ENCODE measurements around the gene DPP9.

DPP9 gene

DNA sequence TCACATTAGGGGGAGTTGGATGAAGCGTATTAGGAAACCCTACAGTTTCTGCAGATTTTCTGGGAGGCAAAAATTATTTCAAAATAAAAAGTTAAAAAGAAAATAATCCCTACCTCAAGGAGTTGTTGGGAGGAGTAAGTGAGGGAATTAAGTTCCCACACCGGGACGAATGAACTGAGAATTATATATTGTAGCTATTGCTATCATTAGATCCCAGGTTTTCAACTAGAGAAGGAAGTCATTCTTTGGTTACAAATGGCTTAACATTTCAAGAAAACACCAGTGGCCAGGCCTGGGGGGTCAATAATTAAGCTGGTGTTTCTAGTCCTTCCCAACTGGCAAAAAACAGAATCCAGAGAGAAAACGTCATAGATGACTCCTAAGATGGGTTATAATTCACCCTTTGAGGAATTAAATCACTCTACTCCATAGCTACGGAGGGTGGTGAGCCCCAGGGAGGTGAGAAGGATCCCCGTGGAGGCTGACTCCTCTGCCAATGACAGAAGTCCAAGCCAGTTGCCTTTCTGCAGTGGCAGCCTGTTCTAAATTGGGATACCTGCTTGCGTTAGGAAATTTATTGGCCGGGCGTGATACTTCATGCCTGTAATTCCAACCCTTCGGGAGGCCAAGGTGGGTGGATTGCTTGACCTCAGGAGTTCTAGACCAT lies 52.3 kb downstream of the DPP9 start:
- Histone ChIP-seq H3K36me3 (ENCODE audit: control insufficient read depth in 2 of 2, insufficient read depth in 2 of 2, low read length in 2 of 2) (peaks cover 10 to 14% of the 10 kb centered on the region in 2 donors), H3K4me3 (ENCODE audit: low read length in 2 of 2) (no peak overlapping the region), H3K9me3 (ENCODE audit: control insufficient read depth in 2 of 2, low read length in 2 of 2) (no peaks in the 10 kb centered on the region), H3K9ac (ENCODE audit: low read length in 2 of 2) (no peak overlapping the region), H3K4me1 (ENCODE audit: control insufficient read depth, insufficient read depth, low read length) (peaks cover 20% of the 10 kb centered on the region), H3K27me3 (ENCODE audit: control insufficient read depth in 1 of 2, insufficient read depth in 2 of 2, low read length in 2 of 2) (no peaks in the 10 kb centered on the region), H3K27ac (ENCODE audit: low read length) (peak overlapping the region; percentile 41)

DNA sequence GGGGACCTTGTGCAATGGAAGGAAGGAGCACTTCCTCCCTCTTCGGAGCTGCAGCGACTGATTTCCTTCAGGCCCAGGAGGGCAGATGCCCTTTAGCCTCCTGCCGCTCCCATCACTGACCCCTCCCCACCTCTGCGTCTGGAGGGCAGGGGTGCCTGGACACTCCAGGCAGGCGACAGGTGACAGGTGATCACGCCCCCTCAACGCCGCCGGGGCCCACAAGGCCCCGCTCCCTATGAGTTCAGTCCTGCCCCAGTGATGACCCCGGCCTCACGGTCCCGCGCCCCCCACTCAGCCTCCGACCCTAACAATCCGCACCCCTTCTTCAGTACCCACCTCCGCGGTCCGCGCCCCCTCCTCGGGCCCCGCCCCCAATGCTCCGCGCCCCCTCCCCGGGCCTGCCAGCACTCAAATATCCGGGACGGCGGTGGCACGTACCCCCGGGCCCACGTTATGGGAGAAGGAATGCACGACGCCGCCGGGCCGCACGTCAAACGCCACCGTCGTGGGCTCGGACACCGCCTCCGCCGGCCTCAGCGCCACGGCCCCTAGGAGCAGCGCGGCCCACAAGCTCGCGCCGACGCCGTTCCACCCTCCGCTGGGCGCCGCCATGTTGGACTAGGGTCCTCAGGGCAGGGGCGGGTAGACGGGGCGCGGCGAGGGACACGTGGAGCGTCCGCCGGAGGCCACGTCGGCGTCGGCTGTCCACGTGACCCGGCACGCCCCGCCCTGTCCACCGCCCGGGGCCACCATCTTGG lies 53.7 kb downstream of the DPP9 start, which contains the start of gene MYDGF:
TSS of gene MYDGF (minus strand) at position 620 of the 758 bp plus-strand sequence. CDS start at position 612, 8 bp downstream.
- no peaks in the 10 kb centered on the region for H3K9me3 ChIP-seq (ENCODE audit: control insufficient read depth in 2 of 2, low read length in 2 of 2)
- peak within 1 kb of the TSS; percentile 89 to 93 for H3K4me3 ChIP-seq (ENCODE audit: low read length in 2 of 2)
- peaks cover 20% of the 10 kb centered on the region for H3K4me1 ChIP-seq (ENCODE audit: control insufficient read depth, insufficient read depth, low read length)
- peaks cover 11 to 18% of the 10 kb centered on the region in 2 donors for H3K36me3 ChIP-seq (ENCODE audit: control insufficient read depth in 2 of 2, insufficient read depth in 2 of 2, low read length in 2 of 2)
- H3K9ac ChIP-seq (ENCODE audit: low read length in 2 of 2): peak within 1 kb of the TSS; percentile 78 to 88
- no peaks in the 10 kb centered on the region for H3K27me3 ChIP-seq (ENCODE audit: control insufficient read depth in 1 of 2, insufficient read depth in 2 of 2, low read length in 2 of 2)
- peak within 1 kb of the TSS; percentile 41 for H3K27ac ChIP-seq (ENCODE audit: low read length)

DNA sequence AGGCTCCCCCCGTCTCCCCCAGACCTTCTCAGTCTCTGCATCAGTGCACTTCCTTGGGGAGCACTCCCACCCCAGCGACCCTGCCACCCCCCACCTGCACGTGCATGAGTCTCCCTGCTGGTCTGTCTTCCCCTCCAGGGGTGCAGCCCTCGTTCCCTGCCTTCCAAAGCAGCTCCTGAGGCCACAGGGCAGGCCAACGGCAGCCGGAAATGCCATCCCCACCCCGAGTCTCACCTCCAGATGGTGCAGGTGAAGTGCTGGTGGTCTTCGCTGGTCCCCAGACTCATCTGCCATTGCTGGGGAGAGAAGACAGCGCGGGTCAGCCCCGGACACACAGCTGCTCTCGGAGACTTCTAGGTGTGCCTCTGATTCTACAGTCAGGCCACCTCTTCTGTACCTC lies 59.0 kb downstream of the DPP9 start:
- H3K27me3 ChIP-seq (ENCODE audit: control insufficient read depth in 1 of 2, insufficient read depth in 2 of 2, low read length in 2 of 2): no peaks in the 10 kb centered on the region
- no peaks in the 10 kb centered on the region for H3K9me3 ChIP-seq (ENCODE audit: control insufficient read depth in 2 of 2, low read length in 2 of 2)
- no peak overlapping the region for H3K27ac ChIP-seq (ENCODE audit: low read length)
- no peak overlapping the region for H3K9ac ChIP-seq (ENCODE audit: low read length in 2 of 2)
- H3K36me3 ChIP-seq (ENCODE audit: control insufficient read depth in 2 of 2, insufficient read depth in 2 of 2, low read length in 2 of 2): peaks cover 24 to 36% of the 10 kb centered on the region in 2 donors
- no peak overlapping the region for H3K4me3 ChIP-seq (ENCODE audit: low read length in 2 of 2)
- peaks cover 24% of the 10 kb centered on the region for H3K4me1 ChIP-seq (ENCODE audit: control insufficient read depth, insufficient read depth, low read length)

- Histone ChIP-seq H3K9ac (ENCODE audit: low read length in 2 of 2) (no peak overlapping the region), H3K27me3 (ENCODE audit: control insufficient read depth in 1 of 2, insufficient read depth in 2 of 2, low read length in 2 of 2) (no peaks in the 10 kb centered on the region), H3K4me3 (ENCODE audit: low read length in 2 of 2) (no peak overlapping the region), H3K9me3 (ENCODE audit: control insufficient read depth in 2 of 2, low read length in 2 of 2) (peaks cover 2 to 7% of the 10 kb centered on the region in 2 donors), H3K27ac (ENCODE audit: low read length) (no peak overlapping the region), H3K36me3 (ENCODE audit: control insufficient read depth in 2 of 2, insufficient read depth in 2 of 2, low read length in 2 of 2) (peaks cover 30 to 43% of the 10 kb centered on the region in 2 donors), H3K4me1 (ENCODE audit: control insufficient read depth, insufficient read depth, low read length) (peaks cover 9% of the 10 kb centered on the region)
These were observed 60.8 kb downstream of the DPP9 start for GRCh38 chr19:4662812-4663211.

DNA sequence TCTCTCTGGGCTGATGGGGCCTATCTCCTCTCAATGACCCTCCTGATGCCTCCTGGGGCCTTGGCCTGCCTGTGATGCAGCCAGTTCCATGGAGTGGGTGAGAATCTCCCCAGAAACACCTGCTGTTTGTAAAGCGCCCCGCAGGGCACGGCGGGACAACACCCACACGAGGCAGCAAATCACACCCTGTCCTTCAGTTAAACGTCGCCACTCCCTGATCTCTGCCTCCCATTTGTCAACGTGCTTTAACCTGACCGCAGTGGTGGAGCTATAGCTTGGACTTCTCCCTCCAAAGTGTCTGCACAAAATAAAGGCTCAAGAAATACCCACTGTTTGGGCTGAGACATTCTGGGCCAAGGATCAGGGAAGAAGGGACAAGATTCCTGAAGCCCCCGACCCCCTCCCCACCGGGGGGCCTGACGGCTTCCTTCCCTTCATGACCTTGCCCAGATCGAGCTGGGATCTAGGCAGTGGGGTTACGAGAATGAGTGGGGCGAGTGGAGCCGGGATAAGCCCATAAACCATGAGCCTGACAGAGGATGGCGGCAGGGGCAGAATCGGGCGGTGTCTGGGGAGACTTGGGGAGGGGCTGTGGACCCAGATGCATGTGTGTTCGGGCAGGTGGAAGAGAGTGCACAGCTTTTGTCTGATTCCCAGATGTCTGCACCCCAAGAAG lies 61.5 kb downstream of the DPP9 start:
- Histone ChIP-seq H3K9me3 (ENCODE audit: control insufficient read depth in 2 of 2, low read length in 2 of 2) (peaks cover 2 to 8% of the 10 kb centered on the region in 2 donors), H3K36me3 (ENCODE audit: control insufficient read depth in 2 of 2, insufficient read depth in 2 of 2, low read length in 2 of 2) (peaks cover 33 to 49% of the 10 kb centered on the region in 2 donors), H3K4me1 (ENCODE audit: control insufficient read depth, insufficient read depth, low read length) (peaks cover 9% of the 10 kb centered on the region), H3K27ac (ENCODE audit: low read length) (no peak overlapping the region), H3K27me3 (ENCODE audit: control insufficient read depth in 1 of 2, insufficient read depth in 2 of 2, low read length in 2 of 2) (no peaks in the 10 kb centered on the region), H3K4me3 (ENCODE audit: low read length in 2 of 2) (no peak overlapping the region), H3K9ac (ENCODE audit: low read length in 2 of 2) (no peak overlapping the region)

GRCh38 chr19:4660993-4661392 lies 62.6 kb downstream of the DPP9 start:
- peaks cover 9% of the 10 kb centered on the region for H3K4me1 ChIP-seq (ENCODE audit: control insufficient read depth, insufficient read depth, low read length)
- H3K9me3 ChIP-seq (ENCODE audit: control insufficient read depth in 2 of 2, low read length in 2 of 2): peaks cover 2 to 8% of the 10 kb centered on the region in 2 donors
- no peak overlapping the region for H3K4me3 ChIP-seq (ENCODE audit: low read length in 2 of 2)
- H3K27ac ChIP-seq (ENCODE audit: low read length): no peak overlapping the region
- no peaks in the 10 kb centered on the region for H3K27me3 ChIP-seq (ENCODE audit: control insufficient read depth in 1 of 2, insufficient read depth in 2 of 2, low read length in 2 of 2)
- H3K36me3 ChIP-seq (ENCODE audit: control insufficient read depth in 2 of 2, insufficient read depth in 2 of 2, low read length in 2 of 2): peaks cover 29 to 48% of the 10 kb centered on the region in 2 donors
- H3K9ac ChIP-seq (ENCODE audit: low read length in 2 of 2): no peak overlapping the region

- H3K9me3 ChIP-seq (ENCODE audit: control insufficient read depth in 2 of 2, low read length in 2 of 2): peaks cover 2 to 8% of the 10 kb centered on the region in 2 donors
- peaks cover 9% of the 10 kb centered on the region for H3K4me1 ChIP-seq (ENCODE audit: control insufficient read depth, insufficient read depth, low read length)
- H3K9ac ChIP-seq (ENCODE audit: low read length in 2 of 2): no peak overlapping the region
- H3K27me3 ChIP-seq (ENCODE audit: control insufficient read depth in 1 of 2, insufficient read depth in 2 of 2, low read length in 2 of 2): no peaks in the 10 kb centered on the region
- H3K27ac ChIP-seq (ENCODE audit: low read length): no peak overlapping the region
- no peak overlapping the region for H3K4me3 ChIP-seq (ENCODE audit: low read length in 2 of 2)
- H3K36me3 ChIP-seq (ENCODE audit: control insufficient read depth in 2 of 2, insufficient read depth in 2 of 2, low read length in 2 of 2): peaks cover 29 to 48% of the 10 kb centered on the region in 2 donors
These were observed 63.4 kb downstream of the DPP9 start for GRCh38 chr19:4660181-4660791.

GRCh38 chr19:4657835-4658234 lies 65.8 kb downstream of the DPP9 start:
- Histone ChIP-seq H3K4me1 (ENCODE audit: control insufficient read depth, insufficient read depth, low read length) (peaks cover 2% of the 10 kb centered on the region), H3K27me3 (ENCODE audit: control insufficient read depth in 1 of 2, insufficient read depth in 2 of 2, low read length in 2 of 2) (no peaks in the 10 kb centered on the region), H3K9ac (ENCODE audit: low read length in 2 of 2) (no peak overlapping the region), H3K36me3 (ENCODE audit: control insufficient read depth in 2 of 2, insufficient read depth in 2 of 2, low read length in 2 of 2) (peaks cover 31 to 50% of the 10 kb centered on the region in 2 donors), H3K9me3 (ENCODE audit: control insufficient read depth in 2 of 2, low read length in 2 of 2) (peaks cover 2 to 8% of the 10 kb centered on the region in 2 donors), H3K4me3 (ENCODE audit: low read length in 2 of 2) (no peak overlapping the region), H3K27ac (ENCODE audit: low read length) (no peak overlapping the region)

DNA sequence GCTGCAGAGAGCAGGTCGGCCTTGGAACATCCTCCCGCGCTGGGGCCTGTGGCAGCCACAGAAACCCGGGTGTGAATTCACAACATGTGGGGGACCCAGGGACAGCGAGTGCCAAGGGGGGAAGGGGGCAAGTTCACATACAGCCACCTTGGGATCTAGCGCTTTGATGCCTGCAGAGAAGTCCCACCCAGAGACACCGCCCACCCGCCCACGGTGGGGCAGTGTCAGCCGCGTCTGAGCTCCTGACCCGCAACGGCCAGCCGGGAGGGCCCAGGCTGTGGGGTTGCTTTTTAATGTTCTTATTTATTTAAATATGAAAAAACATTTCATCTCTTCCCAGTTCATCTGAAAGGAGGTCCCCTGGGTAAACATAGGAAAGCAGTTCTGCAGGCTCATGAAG lies 66.4 kb downstream of the DPP9 start:
- H3K4me1 ChIP-seq (ENCODE audit: control insufficient read depth, insufficient read depth, low read length): peaks cover 2% of the 10 kb centered on the region
- no peak overlapping the region for H3K9ac ChIP-seq (ENCODE audit: low read length in 2 of 2)
- peaks cover 2 to 8% of the 10 kb centered on the region in 2 donors for H3K9me3 ChIP-seq (ENCODE audit: control insufficient read depth in 2 of 2, low read length in 2 of 2)
- no peak overlapping the region for H3K27ac ChIP-seq (ENCODE audit: low read length)
- no peak overlapping the region for H3K4me3 ChIP-seq (ENCODE audit: low read length in 2 of 2)
- peaks cover 31 to 50% of the 10 kb centered on the region in 2 donors for H3K36me3 ChIP-seq (ENCODE audit: control insufficient read depth in 2 of 2, insufficient read depth in 2 of 2, low read length in 2 of 2)
- no peaks in the 10 kb centered on the region for H3K27me3 ChIP-seq (ENCODE audit: control insufficient read depth in 1 of 2, insufficient read depth in 2 of 2, low read length in 2 of 2)

GRCh38 chr19:4656102-4656501 lies 67.5 kb downstream of the DPP9 start:
- no peak overlapping the region for H3K4me3 ChIP-seq (ENCODE audit: low read length in 2 of 2)
- H3K4me1 ChIP-seq (ENCODE audit: control insufficient read depth, insufficient read depth, low read length): no peaks in the 10 kb centered on the region
- H3K27ac ChIP-seq (ENCODE audit: low read length): peak overlapping the region; percentile 31
- H3K9me3 ChIP-seq (ENCODE audit: control insufficient read depth in 2 of 2, low read length in 2 of 2): peaks cover 2 to 8% of the 10 kb centered on the region in 2 donors
- H3K36me3 ChIP-seq (ENCODE audit: control insufficient read depth in 2 of 2, insufficient read depth in 2 of 2, low read length in 2 of 2): peaks cover 30 to 51% of the 10 kb centered on the region in 2 donors
- H3K9ac ChIP-seq (ENCODE audit: low read length in 2 of 2): no peak overlapping the region
- no peaks in the 10 kb centered on the region for H3K27me3 ChIP-seq (ENCODE audit: control insufficient read depth in 1 of 2, insufficient read depth in 2 of 2, low read length in 2 of 2)

Measured in stomach smooth muscle (tissue), 2 donors.